HG03342 (cell line): ENCODE data around the gene ZNF892.
"Not testable (repeated sequence)": the region's sequence is repeated elsewhere in the genome, so short reads cannot be mapped to it uniquely, and the experiment has no call there.

Experiments used
- ATAC-seq: cut with Tn5 transposase; IDR thresholded peaks from one replicate; pipeline ENCODE4 v1.9.1; 2021; ENCODE audit warnings: mild to moderate bottlenecking, moderate library complexity; ENCODE audit not compliant: unreplicated experiment

Gene ZNF892

DNA sequence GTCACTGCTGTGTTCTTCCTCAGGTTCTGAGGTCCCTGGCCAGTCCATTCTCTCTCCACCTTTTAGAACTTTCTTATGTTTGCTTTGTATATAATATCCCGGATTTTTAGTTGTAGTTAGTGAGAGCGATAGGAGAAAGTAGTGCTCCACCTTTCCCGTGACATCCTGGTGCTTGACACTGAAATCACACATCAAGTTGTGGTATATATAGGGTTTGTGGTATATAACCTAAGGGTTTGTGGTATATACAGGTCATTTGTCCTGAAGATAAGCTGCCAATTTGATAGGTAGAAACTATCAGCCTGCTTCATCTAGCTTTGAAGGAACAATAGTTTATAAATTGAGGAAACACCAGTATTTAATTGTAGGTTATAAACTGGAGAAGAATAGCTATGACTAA lies 13.1 kb downstream of the ZNF892 start:
- ATAC-seq, result no peak

DNA sequence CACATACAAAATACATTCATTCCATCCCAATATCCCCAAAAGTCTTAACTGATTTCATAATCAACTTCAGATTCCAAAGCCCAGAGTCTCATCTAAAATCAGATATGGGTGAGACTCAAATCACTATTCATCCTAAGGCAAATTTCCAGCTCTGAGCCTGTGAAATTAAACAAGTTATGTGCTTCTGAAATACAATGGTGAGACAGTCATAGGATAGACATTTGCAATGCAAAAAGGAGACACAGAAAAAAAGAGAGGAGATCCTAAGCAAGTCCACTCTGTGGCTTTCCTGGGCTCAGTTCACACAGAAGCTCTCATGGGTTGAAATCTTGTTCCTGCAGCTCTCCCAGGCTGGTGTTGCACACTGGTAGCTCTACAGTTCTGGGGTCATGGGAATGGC lies 18.3 kb downstream of the ZNF892 start:
- ATAC-seq, result no peak

DNA sequence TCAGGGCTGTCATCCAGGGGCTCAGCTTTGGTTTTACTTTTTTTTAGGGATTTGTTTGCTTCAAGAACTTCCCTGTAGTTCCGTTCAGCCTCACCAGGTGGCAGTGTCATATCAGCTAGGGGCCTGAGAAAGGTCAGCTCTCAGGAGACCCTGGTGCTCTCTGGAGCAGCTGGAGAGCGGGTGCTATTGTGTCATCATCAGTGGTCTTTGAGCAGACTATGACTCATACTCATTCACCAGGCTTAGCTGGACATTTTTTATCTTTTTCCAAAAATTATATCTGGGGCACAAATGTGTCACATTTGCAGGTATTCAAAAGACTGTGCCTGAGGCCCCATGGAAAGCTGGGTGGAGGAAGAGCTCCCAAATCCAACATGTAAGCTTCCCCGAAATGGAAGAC lies 24.4 kb downstream of the ZNF892 start:
- ATAC-seq, result no peak

DNA sequence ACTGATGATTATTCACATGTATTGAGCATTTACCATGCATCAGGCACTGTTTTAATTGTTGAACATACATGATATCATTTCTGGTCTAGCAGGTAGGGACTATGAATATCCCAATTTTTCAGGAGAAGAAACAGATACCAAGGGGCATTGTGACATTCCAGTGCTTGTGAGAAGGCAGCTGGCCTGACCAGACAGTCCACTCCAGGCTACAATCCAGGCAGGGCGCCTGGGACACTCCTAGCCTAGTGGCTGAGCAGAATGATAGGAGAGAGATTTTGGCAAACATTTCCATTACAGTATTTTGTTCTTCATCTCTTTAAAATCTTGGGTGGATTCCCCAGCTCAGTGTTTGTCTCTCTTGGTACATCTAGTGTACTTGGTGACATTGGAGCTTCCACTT lies 24.9 kb downstream of the ZNF892 start:
- ATAC-seq, result no peak

DNA sequence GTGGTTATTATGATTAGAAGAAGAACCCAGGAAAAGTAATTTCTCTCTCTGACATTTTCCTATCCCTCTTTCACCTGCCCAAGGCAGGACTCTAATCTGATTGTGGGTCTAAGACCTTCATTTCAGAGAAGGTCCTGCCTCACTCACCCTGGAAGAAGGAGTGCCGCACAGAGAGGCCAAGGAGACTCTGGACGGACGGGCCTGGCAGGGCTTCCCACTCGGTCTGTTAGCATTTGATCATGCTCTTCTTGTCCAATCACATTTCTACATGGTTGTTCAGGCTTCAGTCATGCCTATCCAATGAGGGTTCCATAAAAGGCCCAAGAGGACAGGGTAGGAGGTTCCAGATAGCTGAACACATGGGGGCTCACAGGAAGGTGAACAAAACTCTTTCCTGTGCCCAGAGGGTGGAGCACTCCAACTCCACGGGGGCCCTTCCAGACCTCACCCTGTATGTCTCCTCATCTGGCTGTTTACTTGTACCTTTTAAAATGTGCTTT lies 27.0 kb downstream of the ZNF892 start:
- ATAC-seq, result no peak

DNA sequence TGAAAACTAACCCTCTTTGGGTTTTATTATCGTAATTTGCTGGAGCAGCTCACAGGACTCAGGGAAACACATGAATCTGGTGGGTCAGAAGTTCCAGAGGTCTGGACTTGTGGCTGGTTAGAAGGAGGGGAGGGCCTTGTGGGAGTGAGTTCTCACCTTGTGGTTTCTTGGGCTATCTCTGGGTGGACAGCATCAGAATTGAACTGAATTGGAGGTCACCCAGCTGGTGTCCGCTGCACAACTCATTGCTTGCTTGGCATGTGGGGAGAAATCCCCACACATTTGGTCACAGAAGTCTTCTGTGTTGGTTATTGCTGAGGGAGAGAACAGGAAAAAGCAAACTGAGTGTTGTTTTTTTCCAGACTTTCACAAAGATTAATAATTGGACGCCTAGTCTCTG lies 27.5 kb downstream of the ZNF892 start:
- ATAC-seq, result no peak

DNA sequence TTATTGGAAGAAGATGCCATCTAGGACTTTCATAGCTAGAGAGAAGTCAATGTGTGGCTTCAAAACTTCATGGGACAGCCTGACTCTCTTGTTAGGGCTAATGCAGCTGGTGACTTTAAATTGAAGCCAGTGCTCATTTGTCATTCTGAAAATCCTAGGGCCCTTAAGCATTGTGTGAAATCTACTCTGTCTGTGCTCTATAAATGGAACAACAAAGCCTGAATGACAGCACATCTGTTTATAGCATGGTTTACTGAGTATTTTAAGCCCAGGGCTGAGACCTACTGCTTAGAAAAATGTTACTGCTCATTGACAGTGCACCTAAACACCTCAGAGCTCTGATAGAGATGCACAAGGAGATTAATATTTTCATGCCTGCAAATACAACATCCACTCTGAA lies 30.8 kb downstream of the ZNF892 start:
- no peak for ATAC-seq

DNA sequence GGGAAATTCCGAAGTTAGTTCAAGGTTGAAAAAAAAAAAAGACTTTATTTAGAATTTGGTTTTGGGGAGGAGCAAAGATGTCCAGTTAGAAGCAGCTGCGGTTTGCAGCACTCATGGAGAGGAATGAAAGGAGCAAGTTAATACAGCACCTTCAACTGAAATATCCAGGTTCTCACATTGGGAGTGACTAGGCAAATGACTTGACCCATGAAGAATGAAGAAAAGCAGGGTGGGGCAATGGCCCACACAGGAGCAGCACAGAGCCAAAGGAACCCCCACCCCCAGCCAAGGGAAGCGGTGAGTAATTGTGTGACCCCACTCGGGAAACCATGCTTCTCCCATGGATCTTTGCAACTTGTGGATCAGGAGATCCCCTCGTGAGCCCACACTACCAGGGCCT lies 32.8 kb downstream of the ZNF892 start:
- ATAC-seq, result no peak

DNA sequence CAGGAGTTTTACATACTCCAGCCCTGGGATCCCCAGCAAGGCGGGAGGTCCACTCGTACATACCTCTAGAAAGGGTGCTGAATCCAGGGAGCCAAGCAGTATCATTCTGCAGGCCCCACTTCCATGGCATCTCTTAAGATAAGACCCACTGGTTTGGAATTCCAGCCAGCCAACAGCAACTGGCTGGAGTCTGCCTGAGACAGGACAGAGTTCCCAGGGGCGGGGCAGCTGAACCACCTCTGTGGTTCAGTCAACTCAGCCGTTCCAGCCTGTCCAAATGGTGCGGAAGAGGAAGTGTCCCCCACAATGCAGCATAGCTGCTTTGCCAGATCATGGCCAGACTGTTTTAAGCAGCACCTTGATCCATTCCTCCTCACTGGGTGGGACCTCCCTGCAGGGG lies 33.2 kb downstream of the ZNF892 start:
- ATAC-seq, result no peak

DNA sequence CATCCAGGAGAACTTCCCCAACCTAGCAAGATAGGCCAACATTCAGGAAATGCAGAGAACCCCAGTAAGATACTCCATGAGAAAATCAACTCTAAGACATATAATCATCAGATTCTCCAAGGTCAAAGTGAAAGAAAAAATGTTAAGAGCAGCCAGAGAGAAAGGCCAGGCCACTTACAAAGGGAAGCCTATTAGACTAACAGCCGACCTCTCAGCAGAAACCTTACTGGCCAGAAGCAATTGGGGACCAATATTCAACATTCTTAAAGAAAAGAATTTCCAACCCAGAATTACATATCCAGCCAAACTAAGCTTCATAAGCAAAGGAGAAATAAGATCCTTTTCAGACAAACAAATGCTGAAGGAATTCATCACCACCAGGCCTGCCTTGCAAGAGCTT lies 34.8 kb downstream of the ZNF892 start:
- not testable (repeated sequence) for ATAC-seq
